Measurements from ENCODE around the gene PWWP2B.
"Not testable (repeated sequence)": the region's sequence is repeated elsewhere in the genome, so short reads cannot be mapped to it uniquely, and the experiment has no call there.

Gene PWWP2B

GRCh38 chr10:132363921-132364593 is 32.9 kb upstream of the PWWP2B start:
- no peak for DNase-seq (ENCODE audit: low spot score)

- no peak for DNase-seq (ENCODE audit: low spot score)
Observed at GRCh38 chr10:132364594-132364970, 32.4 kb upstream of the PWWP2B start.

- DNase-seq (ENCODE audit: low spot score), result no peak
Observed at GRCh38 chr10:132365102-132365501, 31.9 kb upstream of the PWWP2B start.

GRCh38 chr10:132366006-132366405 is 31.0 kb upstream of the PWWP2B start:
- DNase-seq (ENCODE audit: low spot score), result no peak

DNA sequence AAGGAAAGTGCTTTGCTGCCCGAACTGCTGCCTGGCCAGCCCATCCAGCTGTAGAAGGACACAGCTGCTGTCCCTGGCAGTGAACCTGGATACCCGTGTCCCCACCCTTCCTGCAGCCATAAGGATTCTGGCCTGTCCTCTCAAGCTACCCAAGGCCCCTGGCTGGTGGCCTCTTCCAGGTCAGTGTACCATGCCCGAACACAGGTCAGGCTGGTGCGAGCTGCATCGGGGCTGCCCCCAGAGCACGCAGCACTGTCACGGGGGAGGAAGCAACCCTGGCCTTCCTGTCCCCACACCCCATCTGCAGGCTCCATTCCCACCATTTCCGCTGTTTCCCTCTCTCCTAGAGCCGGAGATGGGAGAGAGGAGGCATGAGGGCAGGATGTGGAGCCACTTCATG is 30.5 kb upstream of the PWWP2B start:
- DNase-seq (ENCODE audit: low spot score), result no peak

DNA sequence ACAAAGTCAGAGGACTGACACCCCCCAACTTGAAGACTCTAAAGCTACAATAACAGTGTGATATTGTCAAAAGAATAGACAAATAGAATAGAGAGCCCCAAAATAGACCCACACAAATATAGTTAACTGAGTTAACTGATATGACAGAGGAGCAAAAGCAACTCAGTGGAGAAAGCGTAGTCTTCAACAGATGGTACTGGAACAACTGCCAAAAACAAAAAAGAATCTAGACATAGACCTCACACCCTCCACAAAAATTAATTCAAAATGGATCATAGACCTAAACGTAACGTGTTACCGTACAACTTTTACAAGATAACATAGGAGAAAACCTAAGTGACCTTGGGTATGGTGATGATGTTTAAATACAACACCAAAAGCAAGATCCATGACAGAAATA is 28.6 kb upstream of the PWWP2B start:
- no peak for DNase-seq (ENCODE audit: low spot score)

DNA sequence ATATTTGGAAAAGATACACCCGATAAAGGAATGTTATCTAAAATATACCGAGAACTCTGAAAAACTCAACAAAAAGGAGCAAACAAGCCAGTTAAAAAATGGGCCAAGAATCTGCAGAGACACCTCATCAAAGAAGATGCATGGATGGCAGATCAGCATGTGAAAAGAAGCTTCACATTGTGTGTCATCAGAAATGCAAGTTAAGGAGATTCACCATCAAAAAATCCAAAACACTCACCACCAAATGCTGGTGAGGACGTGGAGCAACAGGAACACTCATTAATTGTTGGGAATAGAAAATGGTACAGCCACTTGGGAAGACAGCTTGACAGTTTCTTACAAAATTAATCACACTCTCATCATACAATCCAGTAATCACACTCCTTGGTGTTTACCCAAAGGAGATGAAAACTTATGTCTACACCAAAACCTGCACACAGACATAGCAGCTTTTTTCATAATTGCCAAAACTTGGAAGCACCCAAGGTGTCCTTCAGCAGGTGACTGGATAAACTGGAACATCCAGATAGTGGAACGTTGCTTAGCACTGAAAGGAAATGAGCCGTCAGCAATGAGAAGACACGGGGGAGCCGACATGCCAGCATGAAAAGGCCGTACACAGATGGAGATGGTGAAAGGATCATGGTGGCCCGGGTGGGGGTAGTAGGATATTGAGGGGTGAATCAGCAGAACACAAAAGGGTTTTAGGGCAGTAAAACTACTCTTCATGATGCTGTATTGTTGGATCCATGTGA is 27.9 kb upstream of the PWWP2B start:
- no peak for DNase-seq (ENCODE audit: low spot score)

DNA sequence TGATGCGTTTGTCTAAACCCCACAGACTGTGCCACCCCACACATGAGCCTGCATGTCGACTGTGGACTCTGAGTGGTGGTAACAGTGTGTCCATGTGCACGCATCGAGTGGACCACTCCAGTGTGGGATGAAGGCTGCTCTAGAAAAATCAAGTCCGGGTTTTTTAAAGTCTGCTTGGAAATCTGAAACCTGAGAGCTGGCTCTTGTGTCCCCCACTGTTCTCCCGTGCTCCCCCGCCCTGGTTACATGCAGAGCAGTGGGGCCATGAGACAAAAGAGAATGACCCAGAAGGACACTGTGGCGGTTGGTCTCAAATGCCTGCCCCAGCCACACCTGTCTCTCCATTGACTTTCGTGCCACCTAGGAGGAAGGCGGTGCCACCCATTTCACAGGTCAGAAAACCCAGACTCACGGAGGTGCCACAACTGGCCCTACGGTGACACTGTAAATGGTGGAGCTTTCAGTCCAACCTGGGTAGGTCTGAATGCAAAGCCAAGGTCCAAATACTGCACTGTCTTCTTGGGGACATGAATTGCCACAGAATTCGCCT is 27.3 kb upstream of the PWWP2B start:
- no peak for DNase-seq (ENCODE audit: low spot score)

- no peak for DNase-seq (ENCODE audit: low spot score)
Observed at GRCh38 chr10:132370426-132371340, 26.3 kb upstream of the PWWP2B start.

DNA sequence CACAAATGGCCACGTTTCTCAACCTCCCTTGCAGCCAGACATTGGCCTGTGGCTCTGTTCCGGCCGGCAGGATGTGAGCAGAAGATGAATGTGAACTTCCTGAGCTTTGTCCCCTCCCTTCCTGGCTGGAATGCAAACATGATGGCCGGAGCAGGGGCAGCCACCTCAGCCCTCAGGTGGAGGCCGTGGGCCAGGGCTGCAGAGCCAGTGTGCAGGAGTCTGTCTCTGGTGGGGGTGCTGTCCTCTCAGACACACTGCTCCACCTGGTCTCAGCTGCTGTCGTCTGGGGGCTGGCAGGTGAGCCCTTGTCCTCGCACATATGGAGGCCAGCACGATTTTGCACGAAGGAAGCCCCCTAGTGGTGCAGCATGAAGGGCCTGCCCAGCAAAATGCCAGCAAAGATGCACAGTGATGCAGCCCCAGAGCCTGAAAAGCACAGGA is 25.3 kb upstream of the PWWP2B start:
- no peak for DNase-seq (ENCODE audit: low spot score)

DNA sequence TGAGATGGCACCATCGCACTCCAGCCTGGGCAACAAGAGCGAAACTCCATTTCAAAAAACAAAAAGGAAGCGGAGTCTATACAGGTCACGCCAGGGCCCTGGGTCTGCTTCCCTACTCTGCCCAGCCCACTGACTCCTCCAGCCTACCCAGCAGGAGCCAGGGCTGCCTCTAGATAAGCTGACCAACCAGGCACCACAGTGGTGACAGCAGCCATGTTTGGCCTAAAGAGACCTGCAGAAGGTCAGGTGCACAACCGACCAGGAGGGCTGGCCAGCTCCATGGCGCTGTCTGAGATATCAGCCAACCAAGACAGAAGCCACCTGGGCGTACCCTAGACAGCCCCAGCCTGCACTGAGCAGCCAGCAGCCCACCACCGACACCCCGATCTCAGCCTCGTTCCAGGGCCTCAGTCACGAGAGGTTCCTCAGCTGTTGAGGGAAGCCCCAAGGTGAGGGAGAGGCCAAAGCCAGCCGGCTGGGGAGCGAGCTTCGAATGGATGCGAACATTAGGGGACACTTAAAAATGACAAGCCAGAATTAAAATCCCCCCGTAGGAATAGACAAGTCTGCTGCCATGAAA is 24.4 kb upstream of the PWWP2B start:
- no peak for DNase-seq (ENCODE audit: low spot score)

DNA sequence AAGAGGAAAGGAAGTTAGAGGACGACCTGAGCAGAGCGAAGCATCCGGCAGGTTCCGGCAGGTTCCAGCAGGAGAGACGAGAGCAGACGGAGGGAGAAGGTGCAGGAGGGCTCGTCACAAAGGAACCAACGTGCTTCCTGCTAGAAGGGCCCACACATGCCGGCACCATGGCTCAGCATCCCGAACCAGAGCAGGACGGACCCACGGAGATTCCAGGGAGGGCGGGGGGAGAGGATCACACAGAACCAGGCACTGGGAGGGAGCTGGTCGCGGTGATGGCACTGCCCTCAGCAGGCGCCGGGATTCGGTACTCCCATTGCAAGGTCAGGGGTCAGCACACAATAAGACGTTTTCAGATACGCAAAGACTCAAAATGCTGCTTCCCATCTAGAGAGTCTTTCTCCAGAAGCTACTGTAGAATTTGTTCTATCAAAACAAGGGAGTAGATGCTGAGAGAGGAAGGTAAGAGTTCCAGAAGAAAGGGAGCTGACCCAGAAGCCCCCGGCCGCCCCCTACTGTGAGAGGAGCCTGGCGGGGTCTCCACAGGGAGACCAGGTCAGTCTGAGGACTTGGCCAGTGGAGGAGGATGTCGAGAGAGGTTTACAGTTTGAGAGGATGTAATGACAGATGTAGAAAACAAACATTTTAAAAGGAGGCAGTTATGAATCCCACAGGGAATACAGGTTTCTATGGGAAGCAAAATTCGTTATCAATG is 23.6 kb upstream of the PWWP2B start:
- DNase-seq (ENCODE audit: low spot score), result no peak

DNA sequence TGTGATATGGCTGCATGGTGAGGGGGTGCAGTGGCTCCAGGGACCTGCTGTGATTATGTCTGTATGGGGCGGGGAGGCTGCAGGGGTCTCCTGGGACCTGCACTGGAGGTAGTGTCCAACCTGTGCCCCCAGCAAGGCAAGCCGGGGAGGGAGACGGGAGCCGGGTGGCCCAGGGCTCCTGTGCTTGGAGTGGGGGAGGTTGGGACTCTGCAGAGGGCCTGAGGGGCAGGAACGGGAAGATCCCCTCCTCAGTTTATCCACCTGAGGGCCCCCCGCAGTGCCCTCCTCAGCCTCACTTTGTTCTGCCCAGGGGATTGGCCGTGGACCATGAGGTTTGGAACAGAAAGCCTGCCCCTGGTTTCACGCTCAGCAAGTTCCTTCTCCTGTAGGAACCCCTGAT is 22.8 kb upstream of the PWWP2B start:
- DNase-seq (ENCODE audit: low spot score), result no peak

DNA sequence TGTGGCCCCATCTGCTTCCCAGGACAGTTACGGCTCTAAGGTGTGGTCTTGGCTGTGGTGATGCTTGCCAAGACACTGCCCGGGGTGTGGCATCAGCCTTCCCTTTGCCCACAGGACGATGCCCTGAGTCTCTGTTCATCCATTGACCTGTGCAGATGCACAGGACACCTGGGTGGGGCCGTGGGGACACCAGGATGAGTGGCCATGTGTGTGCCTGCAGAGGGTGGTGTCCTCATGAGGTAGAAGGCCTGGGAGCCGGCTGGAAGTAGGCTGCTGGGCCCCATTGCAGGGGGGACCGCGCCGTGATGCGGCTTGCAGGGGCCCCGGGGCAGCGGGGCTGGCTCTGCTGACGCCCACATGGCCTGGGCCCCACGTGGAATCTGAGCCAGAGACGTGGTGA is 22.4 kb upstream of the PWWP2B start:
- no peak for DNase-seq (ENCODE audit: low spot score)

- DNase-seq (ENCODE audit: low spot score), result no peak
Observed at GRCh38 chr10:132375116-132375794, 21.7 kb upstream of the PWWP2B start.

DNA sequence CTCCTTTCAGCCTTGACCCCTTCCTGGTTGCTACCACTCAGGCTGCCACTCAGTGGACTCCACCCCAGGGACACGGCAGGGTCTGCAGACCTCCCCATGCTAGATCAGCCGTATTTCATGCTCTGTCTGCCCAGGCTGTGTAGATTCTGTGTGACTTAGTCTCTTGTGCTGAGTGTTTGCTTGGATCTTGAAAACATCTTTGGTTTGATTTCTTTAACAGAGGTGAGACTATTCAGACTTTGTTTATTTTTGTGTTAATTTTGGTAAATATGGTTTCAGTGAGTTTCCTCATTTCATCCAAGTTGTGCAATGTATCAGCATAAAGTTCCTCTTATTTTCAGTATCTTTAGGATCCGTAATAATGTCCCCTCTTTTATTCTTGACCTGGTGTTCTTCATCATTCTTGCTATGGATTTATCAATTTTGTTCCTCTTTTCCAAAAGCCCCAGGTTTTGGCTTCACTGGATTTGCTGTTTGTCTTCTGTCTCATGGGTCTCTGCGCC is 21.2 kb upstream of the PWWP2B start:
- no peak for DNase-seq (ENCODE audit: low spot score)

DNA sequence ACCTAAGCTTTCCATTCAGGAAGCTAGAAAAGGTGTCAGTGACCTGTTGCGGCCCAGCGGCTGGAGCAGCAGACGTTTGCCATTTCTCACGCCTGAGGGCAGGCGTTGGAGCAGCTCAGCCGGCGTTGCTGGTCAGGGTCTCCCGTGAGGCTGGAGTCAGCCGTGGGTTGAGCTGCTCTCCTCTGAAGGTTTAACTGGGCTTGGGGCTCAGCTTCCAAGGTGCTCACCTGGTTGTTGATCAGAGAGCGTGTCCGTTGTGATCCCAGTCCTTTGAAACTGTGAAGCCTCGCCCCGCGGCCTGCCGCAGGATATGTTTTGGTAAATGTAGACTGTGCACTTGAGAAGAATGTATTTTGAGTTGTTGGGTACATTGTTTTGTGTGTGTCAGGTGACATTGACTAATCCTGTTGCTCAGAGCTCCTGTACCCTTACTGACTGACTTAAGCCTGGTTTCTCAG is 20.6 kb upstream of the PWWP2B start:
- no peak for DNase-seq (ENCODE audit: low spot score)

GRCh38 chr10:132377326-132377725 is 19.7 kb upstream of the PWWP2B start:
- no peak for DNase-seq (ENCODE audit: low spot score)

DNA sequence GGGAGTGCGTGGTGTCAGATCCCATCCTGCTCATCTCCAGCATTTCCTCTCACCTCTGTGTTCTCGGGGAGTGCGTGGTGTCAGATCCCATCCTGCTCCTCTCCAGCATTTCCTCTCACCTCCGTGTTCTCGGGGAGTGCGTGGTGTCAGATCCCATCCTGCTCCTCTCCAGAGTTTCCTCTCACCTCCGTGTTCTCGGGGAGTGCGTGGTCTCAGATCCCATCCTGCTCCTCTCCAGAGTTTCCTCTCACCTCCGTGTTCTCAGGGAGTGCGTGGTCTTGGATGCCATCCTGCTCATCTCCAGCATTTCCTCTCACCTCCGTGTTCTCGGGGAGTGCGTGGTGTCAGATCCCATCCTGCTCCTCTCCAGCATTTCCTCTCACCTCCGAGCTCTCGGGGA is 18.0 kb upstream of the PWWP2B start:
- DNase-seq (ENCODE audit: low spot score), result not testable (repeated sequence)

DNA sequence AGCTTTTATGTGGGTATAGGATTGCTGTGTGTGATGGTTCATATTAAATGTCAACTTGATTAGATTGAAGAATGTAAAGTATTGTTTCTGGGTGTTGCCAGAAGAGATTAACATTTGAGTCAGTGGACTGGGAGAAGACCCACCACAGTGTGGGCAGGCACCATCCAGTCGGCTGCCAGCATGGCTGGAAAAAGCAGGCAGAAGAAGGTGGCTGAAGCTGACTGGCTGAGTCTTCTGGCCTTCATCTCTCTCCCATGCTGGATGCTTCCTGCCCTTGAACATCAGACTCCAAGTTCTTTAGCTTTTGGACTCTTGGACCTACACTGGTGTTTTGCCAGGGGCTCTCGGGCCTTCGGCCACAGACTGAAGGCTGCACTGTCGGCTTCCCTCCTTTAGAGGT is 16.0 kb upstream of the PWWP2B start:
- DNase-seq (ENCODE audit: low spot score), result not testable (repeated sequence)
